Smooth muscle cell of the coronary artery (primary cell): ENCODE data around the gene FGF21. TPM values are rescaled to one million over a fixed set of nuclear protein-coding genes. Genes with fewer than 3 reads are reported as not detected.

ENCODE experiments used
- total RNA-seq: library from RNA; depleted of rRNA; stranded (reverse); fragments of >200 nt; gene quantifications from 2 replicates; pipeline ENCODE4 v1.2.3, GENCODE V29; 2014; ENCODE audit warnings: low replicate concordance

Gene FGF21
- not detected in 2 replicates for total RNA-seq

DNA sequence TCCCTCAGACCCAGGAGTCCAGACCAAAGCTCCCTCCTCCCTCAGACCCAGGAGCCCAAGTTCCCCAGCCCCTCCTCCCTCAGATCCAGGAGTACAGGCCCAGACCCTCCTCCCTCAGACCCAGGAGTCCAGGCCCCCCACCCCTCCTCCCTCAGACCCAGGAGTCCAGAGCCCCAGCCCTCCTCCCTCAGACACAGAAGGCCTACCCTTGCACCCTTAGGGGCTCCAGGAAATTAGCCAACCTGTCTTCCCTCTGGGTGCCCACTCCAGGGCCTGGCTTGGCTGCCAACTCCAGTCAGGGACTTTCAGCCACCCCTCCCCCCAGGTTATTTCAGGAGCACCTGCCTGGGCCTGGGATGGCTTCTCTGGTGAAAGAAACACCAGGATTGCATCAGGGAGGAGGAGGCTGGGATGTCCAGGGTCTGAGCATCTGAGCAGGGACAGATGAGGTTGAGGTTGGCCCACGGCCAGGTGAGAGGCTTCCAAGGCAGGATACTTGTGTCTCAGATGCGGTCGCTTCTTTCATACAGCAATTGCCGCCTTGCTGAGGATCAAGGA is at the start of gene FGF21:
FGF21 (plus strand) TSS at position 441 of the 558 bp plus-strand sequence. CDS start 713 bp downstream, outside the sequence.

DNA sequence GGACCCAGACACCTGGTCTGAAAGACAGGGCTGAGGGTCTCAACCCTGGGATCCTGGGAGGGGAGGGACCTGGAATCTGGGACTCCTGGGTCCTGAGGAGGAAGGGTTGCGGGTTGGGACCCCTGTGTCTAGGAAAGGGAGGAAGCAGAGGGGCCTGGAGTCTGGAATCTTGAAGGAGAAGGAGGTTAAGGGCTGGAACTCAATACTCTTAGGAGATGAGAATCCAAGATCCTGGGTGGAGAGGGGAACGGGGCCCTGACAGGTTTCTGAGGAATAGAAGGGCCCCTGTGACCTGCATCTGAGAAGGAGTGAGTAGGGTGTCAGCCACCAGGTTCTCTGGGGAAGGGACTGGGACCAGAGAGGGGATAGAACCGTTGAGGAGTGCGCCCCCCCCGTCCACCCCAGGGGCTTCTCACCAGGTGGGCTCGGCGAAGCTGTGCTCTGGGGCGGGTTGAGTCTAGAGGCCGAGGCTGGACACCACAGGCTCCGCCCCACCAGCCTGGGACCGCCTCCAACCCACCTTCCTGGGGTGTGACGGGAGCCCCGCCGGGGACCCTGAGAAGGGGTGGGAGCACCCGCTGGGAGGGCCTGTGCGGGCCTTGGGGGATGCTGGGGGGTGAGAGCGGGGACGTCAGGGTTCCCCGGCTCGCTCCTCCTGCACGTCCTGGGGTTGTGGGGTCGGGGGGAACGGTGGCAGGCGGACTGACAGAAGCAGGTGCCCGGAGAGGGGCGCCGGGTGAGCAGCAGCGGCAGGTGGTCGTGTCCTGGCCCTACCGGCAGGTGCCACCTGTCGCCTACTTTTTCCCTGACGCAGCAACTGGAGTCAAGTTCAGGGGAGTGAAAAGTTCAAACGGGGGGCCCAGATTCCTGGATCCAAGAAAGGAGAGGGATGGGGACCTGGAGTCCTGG is 35.8 kb upstream of the FGF21 start, which contains the start of gene MAMSTR:
MAMSTR (minus strand) TSS at position 463 of the 909 bp plus-strand sequence. CDS start 694 bp downstream, outside the sequence.

GRCh38 chr19:48740164-48740972 is 15.0 kb upstream of the FGF21 start, which contains the start of gene RASIP1:
Gene RASIP1 (minus strand): TSS chr19:48740610. CDS start chr19:48740282, 328 bp downstream.

DNA sequence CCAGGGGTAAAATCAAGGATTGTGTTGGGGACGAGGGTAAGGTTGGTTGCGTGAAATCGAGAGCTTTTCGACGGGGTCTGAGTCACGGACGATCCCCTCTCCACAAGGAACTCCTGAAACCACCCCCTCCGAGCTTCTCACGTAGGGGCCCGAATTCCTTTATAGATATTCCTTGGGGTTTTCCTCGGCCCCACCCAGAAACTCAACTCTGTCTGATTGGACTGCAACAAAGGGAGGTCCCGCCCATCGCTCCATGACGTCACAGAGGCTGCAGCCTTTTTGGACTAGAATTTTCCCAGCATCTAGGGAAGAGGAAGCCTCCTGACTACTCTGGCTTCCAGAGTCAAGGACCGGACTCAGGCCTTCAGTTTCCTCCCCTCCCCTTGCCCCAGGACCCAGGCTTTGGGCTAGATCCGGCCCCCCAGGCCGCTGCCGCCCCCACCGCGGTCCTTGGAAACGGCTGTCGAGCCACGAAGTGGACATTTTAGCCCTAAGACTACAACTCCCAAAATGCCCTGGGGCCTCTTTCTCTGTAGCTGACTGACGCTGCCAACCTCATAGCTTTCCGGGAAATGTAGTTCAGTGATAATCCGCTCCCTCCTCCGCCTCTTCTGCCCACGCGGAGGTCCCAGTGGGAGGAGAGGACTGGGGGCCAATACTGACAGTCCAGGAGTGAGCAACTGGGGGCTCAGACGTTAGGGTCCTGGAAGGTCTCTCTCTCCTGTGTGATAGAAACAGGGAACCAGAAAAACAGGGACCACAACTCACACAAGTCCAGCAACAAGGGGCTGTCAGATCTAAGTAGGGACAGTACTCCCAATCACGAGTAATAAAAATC is 8.4 kb upstream of the FGF21 start, which contains the start of gene IZUMO1:
IZUMO1 (minus strand) TSS at position 172 of the 838 bp plus-strand sequence. CDS start 1,050 bp downstream, outside the sequence.

GRCh38 chr19:48752496-48753365 is 2.6 kb upstream of the FGF21 start, which contains the start of gene FUT1:
Gene FUT1 (minus strand): TSS chr19:48752641. CDS start chr19:48751281, 1,360 bp downstream.

Other genes starting within 250 kb of the FGF21 start
- gene LMTK3, start 243.7 kb upstream of the FGF21 start, total RNA-seq = under 0.01 and 0.08 TPM in 2 replicates
- 0.12 and 0.23 TPM in 2 replicates for gene SULT2B1, start 203.4 kb upstream of the FGF21 start, total RNA-seq
- gene SPACA4, start 148.8 kb upstream of the FGF21 start, total RNA-seq = not detected in 2 replicates
- gene FAM83E, start 140.4 kb upstream of the FGF21 start, total RNA-seq = 0.38 TPM in 1 of 2 replicates, not detected in the other
- 1,963 and 2,996 TPM in 2 replicates for gene RPL18, start 136.3 kb upstream of the FGF21 start, total RNA-seq
- 3.3 and 4.4 TPM in 2 replicates for gene SPHK2, start 136.0 kb upstream of the FGF21 start, total RNA-seq
- gene DBP, start 118.1 kb upstream of the FGF21 start, total RNA-seq = 2.8 and 8.1 TPM in 2 replicates
- gene CA11, start 109.3 kb upstream of the FGF21 start, total RNA-seq = 1.1 and 4.0 TPM in 2 replicates
- gene NTN5, start 82.5 kb upstream of the FGF21 start, total RNA-seq = under 0.01 and 0.08 TPM in 2 replicates
- not detected in 2 replicates for gene FUT2, start 59.6 kb upstream of the FGF21 start, total RNA-seq
- gene MAMSTR, start 35.8 kb upstream of the FGF21 start, total RNA-seq = 0.12 and 0.30 TPM in 2 replicates
- 0.30 and 0.59 TPM in 2 replicates for gene RASIP1, start 14.9 kb upstream of the FGF21 start, total RNA-seq
- gene IZUMO1, start 8.6 kb upstream of the FGF21 start, total RNA-seq = not detected in 2 replicates
- gene FUT1, start 2.9 kb upstream of the FGF21 start, total RNA-seq = under 0.01 and 0.68 TPM in 2 replicates
- gene BCAT2, start 55.5 kb downstream of the FGF21 start, total RNA-seq = 24.1 and 34.1 TPM in 2 replicates
- 5.3 and 8.8 TPM in 2 replicates for gene HSD17B14, start 81.0 kb downstream of the FGF21 start, total RNA-seq
- 8.3 and 20.7 TPM in 2 replicates for gene PLEKHA4, start 113.1 kb downstream of the FGF21 start, total RNA-seq
- 37.8 and 59.0 TPM in 2 replicates for gene PPP1R15A, start 116.9 kb downstream of the FGF21 start, total RNA-seq
- 0.08 and 0.59 TPM in 2 replicates for gene TULP2, start 143.2 kb downstream of the FGF21 start, total RNA-seq
- 113 and 238 TPM in 2 replicates for gene NUCB1, start 144.8 kb downstream of the FGF21 start, total RNA-seq
- 0.38 and 0.82 TPM in 2 replicates for gene DHDH, start 178.2 kb downstream of the FGF21 start, total RNA-seq
- gene BAX, start 199.4 kb downstream of the FGF21 start, total RNA-seq = 65.3 and 139 TPM in 2 replicates
- gene FTL, start 209.8 kb downstream of the FGF21 start, total RNA-seq = 1,491 and 2,478 TPM in 2 replicates
- 27.9 and 31.0 TPM in 2 replicates for gene GYS1, start 237.8 kb downstream of the FGF21 start, total RNA-seq
- 246 and 247 TPM in 2 replicates for gene RUVBL2, start 238.4 kb downstream of the FGF21 start, total RNA-seq